Breast epithelium (tissue), 4 donors: ENCODE results near the gene URB2. TPM values are rescaled to one million over a fixed set of nuclear protein-coding genes. Genes with fewer than 3 reads are reported as not detected.

Experiments
- DNase-seq, 2 donors: peaks; one replicate each; pipeline ENCODE4 v3.0.0-alpha.2; 2019; ENCODE audit warnings: low spot score in 2 of 2
- H3K27ac ChIP-seq, 2 donors: fragments of 200-600 bp; sonication (generic) in 1 of 2; one replicate each; pipeline ENCODE4 v1.5.1; 2016 to 2019; ENCODE audit warnings: mild to moderate bottlenecking in 1 of 2
- H3K27me3 ChIP-seq, 2 donors: fragments of 200-600 bp; sonication (generic) in 1 of 2; one replicate each; pipeline versions ENCODE4 v1.5.1 to v1.6.0; 2017 to 2019; ENCODE audit warnings: control low read depth in 1 of 2, mild to moderate bottlenecking in 1 of 2
- H3K36me3 ChIP-seq: fragments of 200-600 bp; one replicate; pipeline ENCODE4 v1.5.1; 2019
- H3K4me1 ChIP-seq, 2 donors: fragments of 200-600 bp; sonication (generic); one replicate each; pipeline ENCODE4 v1.5.1; 2016 to 2019; ENCODE audit warnings: control low read depth in 1 of 2
- H3K4me3 ChIP-seq, 3 donors: fragments of 200-600 bp; sonication (generic); 1 replicate in 2 of 3; 2 replicates in 1 of 3; pipeline ENCODE4 v1.5.1; 2016 to 2019; ENCODE audit warnings: mild to moderate bottlenecking in 3 of 3, moderate library complexity in 2 of 3
- H3K9me3 ChIP-seq, 2 donors: fragments of 200-600 bp; sonication (generic) in 1 of 2; one replicate each; pipeline ENCODE4 v1.5.1; 2016 to 2019; ENCODE audit warnings: control low read depth in 1 of 2
- CTCF ChIP-seq, 3 donors: fragments of 450-650 bp; IDR thresholded peaks; one replicate each; pipeline ENCODE4 v1.5.1; 2016 to 2017; ENCODE audit warnings: antibody characterized with exemption in 3 of 3, mild to moderate bottlenecking in 3 of 3, moderate library complexity in 3 of 3
- POLR2A ChIP-seq: fragments of 450-650 bp; IDR thresholded peaks from one replicate; pipeline ENCODE4 v1.6.1; 2016; ENCODE audit warnings: antibody characterized with exemption, mild to moderate bottlenecking, moderate library complexity
- POLR2AphosphoS5 ChIP-seq, 3 donors: sonication (generic); formaldehyde crosslinking; IDR thresholded peaks; one replicate each; pipeline ENCODE4 v1.6.1; 2017; ENCODE audit warnings: antibody characterized with exemption in 3 of 3
- intact Hi-C: fragments of 100-400 bp; cut with DNase I; formaldehyde crosslinking; loops from one replicate; pipeline ENCODE4 v1.15.1; 2023; ENCODE audit warnings: low total_unique reads
- total RNA-seq, 3 donors: library from RNA; depleted of rRNA; stranded (reverse); fragments of >200 nt; gene quantifications; one replicate each; pipeline ENCODE4 v1.1.0, GENCODE V29; 2016

The URB2 gene
- total RNA-seq, 3 donors from 2014 or later, result 9.3 to 14.1 (median 12.7) TPM

GRCh38 chr1:229661897-229662296 is 35.9 kb downstream of the URB2 start:
- H3K9me3 ChIP-seq, result no peaks in the 10 kb centered on the region
- TF ChIP-seq CTCF (IDR thresholded peaks at IDR 0.05) (no peak), POLR2A (no peak), POLR2AphosphoS5 (IDR thresholded peaks at IDR 0.05) (no peak)
- no peak overlapping the region for H3K27ac ChIP-seq
- no peaks in the 10 kb centered on the region for H3K4me1 ChIP-seq
- no peak overlapping the region for H3K4me3 ChIP-seq
- intact Hi-C loops, result loop anchor here (10.0 kb wide), 1 partner anchor 653 kb away; no protein-coding TSS in a partner anchor
- no peak for DNase-seq
- no peaks in the 10 kb centered on the region for H3K36me3 ChIP-seq
- H3K27me3 ChIP-seq, result no peaks in the 10 kb centered on the region

- Histone ChIP-seq H3K9me3 (no peaks in the 10 kb centered on the region), H3K27ac (no peak overlapping the region), H3K27me3 (no peaks in the 10 kb centered on the region), H3K4me3 (no peak overlapping the region), H3K36me3 (no peaks in the 10 kb centered on the region), H3K4me1 (no peaks in the 10 kb centered on the region)
- intact Hi-C loops, result loop anchor here (10.0 kb wide), 1 partner anchor 651 kb away; no protein-coding TSS in a partner anchor
- no peak for DNase-seq
- TF ChIP-seq CTCF (IDR thresholded peaks at IDR 0.05), result no peak
- no peak for TF ChIP-seq POLR2A
- TF ChIP-seq POLR2AphosphoS5 (IDR thresholded peaks at IDR 0.05), result no peak
These were observed 38.2 kb downstream of the URB2 start for GRCh38 chr1:229664133-229664689.

- no peak for DNase-seq
- no peak overlapping the region for H3K27ac ChIP-seq
- no peak overlapping the region for H3K4me3 ChIP-seq
- no peaks in the 10 kb centered on the region for H3K9me3 ChIP-seq
- intact Hi-C loops, result loop anchor here (10.0 kb wide), 1 partner anchor 649 kb away; no protein-coding TSS in a partner anchor
- H3K36me3 ChIP-seq, result no peaks in the 10 kb centered on the region
- no peaks in the 10 kb centered on the region for H3K4me1 ChIP-seq
- H3K27me3 ChIP-seq, result no peaks in the 10 kb centered on the region
- TF ChIP-seq CTCF (IDR thresholded peaks at IDR 0.05), result no peak
- no peak for TF ChIP-seq POLR2AphosphoS5 (IDR thresholded peaks at IDR 0.05)
These were observed 40.0 kb downstream of the URB2 start for GRCh38 chr1:229665912-229666558.

- no peak for DNase-seq
- H3K27ac ChIP-seq, result no peak overlapping the region
- intact Hi-C loops, result loop anchor here (10.0 kb wide), 1 partner anchor 648 kb away; no protein-coding TSS in a partner anchor
- TF ChIP-seq POLR2A (no peak), POLR2AphosphoS5 (IDR thresholded peaks at IDR 0.05) (no peak), CTCF (IDR thresholded peaks at IDR 0.05) (no peak)
- H3K36me3 ChIP-seq, result no peaks in the 10 kb centered on the region
- H3K9me3 ChIP-seq, result no peaks in the 10 kb centered on the region
- H3K4me1 ChIP-seq, result no peaks in the 10 kb centered on the region
- no peak overlapping the region for H3K4me3 ChIP-seq
- H3K27me3 ChIP-seq, result no peaks in the 10 kb centered on the region
These were observed 40.5 kb downstream of the URB2 start for GRCh38 chr1:229666585-229666984.

GRCh38 chr1:229669333-229669732 is 43.3 kb downstream of the URB2 start:
- H3K4me3 ChIP-seq, result no peak overlapping the region
- intact Hi-C loops, result loop anchor here (10.0 kb wide), 1 partner anchor 645 kb away; no protein-coding TSS in a partner anchor
- H3K27me3 ChIP-seq, result no peaks in the 10 kb centered on the region

More at GRCh38 chr1:229669333-229669732, 43.3 kb downstream of the URB2 start:
- Histone ChIP-seq H3K4me1 (no peaks in the 10 kb centered on the region), H3K27ac (no peak overlapping the region), H3K9me3 (no peaks in the 10 kb centered on the region), H3K36me3 (no peaks in the 10 kb centered on the region)
- TF ChIP-seq CTCF (IDR thresholded peaks at IDR 0.05), result no peak
- no peak for TF ChIP-seq POLR2A
- TF ChIP-seq POLR2AphosphoS5 (IDR thresholded peaks at IDR 0.05), result no peak
- no peak for DNase-seq
